Cardiac atrium fibroblast (primary cell): ENCODE results near the gene DAPK1. TPM values are rescaled to one million over a fixed set of nuclear protein-coding genes. Genes with fewer than 3 reads are reported as not detected.

ENCODE experiments used
- total RNA-seq: library from RNA; depleted of rRNA; stranded (reverse); fragments of >200 nt; gene quantifications from 2 replicates; pipeline ENCODE4 v1.2.3, GENCODE V29; 2015

The DAPK1 gene
- 25.6 and 43.7 TPM in 2 replicates for total RNA-seq

DNA sequence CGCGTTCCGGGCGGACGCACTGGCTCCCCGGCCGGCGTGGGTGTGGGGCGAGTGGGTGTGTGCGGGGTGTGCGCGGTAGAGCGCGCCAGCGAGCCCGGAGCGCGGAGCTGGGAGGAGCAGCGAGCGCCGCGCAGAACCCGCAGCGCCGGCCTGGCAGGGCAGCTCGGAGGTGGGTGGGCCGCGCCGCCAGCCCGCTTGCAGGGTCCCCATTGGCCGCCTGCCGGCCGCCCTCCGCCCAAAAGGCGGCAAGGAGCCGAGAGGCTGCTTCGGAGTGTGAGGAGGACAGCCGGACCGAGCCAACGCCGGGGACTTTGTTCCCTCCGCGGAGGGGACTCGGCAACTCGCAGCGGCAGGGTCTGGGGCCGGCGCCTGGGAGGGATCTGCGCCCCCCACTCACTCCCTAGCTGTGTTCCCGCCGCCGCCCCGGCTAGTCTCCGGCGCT lies at the start of gene DAPK1:
DAPK1 (plus strand) TSS at position 264 of the 442 bp plus-strand sequence. CDS start 1,211 bp downstream, outside the sequence.

DNA sequence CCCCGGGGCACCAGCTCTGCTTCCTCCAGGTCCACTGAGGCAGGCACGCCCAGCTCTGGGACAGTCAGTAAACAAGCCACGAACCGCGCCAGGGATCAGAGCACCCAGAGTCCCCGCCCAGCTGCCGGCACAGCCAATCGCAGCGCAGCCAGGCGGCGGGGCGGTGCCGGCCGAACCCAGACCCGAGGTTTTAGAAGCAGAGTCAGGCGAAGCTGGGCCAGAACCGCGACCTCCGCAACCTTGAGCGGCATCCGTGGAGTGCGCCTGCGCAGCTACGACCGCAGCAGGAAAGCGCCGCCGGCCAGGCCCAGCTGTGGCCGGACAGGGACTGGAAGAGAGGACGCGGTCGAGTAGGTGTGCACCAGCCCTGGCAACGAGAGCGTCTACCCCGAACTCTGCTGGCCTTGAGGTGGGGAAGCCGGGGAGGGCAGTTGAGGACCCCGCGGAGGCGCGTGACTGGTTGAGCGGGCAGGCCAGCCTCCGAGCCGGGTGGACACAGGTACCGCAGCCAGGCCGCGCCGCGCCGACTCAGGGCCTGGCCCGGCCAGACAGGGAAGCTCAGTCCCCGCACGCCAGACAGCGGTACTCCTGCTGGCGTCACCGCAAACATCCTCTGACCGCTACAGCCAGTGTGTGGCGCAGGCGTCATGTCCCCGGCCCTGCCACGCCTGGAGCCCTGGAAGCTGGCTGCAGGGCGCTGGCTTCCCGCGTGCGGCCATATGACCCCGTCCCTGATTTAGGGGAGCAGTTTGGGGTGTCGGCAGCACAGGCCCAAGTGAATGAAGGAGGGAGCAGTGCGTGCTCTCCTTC lies 228.4 kb downstream of the DAPK1 start, which contains the start of gene CTSL:
CTSL (plus strand) TSS at position 220 of the 810 bp plus-strand sequence. CDS start 1,485 bp downstream, outside the sequence.

Other genes starting within 250 kb of the DAPK1 start
- gene CTSL, start 228.3 kb downstream of the DAPK1 start, total RNA-seq: 423 and 523 TPM in 2 replicates